GM18511 (cell line): ENCODE results near the gene TOMM70.

Source experiments
- ATAC-seq: cut with Tn5 transposase; IDR thresholded peaks from one replicate; pipeline ENCODE4 v1.9.1; 2021; ENCODE audit warnings: mild to moderate bottlenecking, moderate library complexity; ENCODE audit not compliant: unreplicated experiment

Gene TOMM70

DNA sequence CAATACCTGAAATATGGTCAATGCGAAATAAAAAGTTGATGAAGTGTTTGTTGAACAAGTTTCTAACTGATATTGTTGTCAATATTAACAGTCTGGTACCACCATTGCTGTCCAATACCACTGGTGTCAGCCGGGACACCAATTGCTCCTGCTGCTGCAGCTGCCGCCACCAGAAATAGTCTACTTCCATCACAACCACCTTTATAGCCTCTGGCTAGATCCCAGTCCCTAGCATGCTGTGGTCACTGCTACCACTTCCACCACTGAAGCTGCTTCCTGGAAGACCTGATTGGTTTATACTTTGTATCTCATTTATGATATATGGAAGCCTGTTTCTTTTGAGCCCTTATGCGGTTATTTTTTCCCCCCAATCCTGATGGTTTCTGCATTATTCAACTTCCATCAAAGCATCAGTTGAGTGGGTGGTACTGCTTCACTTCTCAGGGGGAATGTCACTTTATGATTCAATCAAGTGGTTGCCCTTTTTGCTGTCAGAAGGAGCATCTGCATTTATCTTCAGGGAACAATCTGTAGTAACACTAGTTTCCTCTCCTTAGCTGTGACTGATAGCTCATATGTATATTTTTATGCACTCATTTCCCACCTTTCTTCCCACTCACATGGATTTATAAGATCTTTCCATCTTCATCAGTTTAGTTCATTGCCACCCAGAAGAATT is 12.2 kb upstream of the TOMM70 start:
- ATAC-seq: no peak

DNA sequence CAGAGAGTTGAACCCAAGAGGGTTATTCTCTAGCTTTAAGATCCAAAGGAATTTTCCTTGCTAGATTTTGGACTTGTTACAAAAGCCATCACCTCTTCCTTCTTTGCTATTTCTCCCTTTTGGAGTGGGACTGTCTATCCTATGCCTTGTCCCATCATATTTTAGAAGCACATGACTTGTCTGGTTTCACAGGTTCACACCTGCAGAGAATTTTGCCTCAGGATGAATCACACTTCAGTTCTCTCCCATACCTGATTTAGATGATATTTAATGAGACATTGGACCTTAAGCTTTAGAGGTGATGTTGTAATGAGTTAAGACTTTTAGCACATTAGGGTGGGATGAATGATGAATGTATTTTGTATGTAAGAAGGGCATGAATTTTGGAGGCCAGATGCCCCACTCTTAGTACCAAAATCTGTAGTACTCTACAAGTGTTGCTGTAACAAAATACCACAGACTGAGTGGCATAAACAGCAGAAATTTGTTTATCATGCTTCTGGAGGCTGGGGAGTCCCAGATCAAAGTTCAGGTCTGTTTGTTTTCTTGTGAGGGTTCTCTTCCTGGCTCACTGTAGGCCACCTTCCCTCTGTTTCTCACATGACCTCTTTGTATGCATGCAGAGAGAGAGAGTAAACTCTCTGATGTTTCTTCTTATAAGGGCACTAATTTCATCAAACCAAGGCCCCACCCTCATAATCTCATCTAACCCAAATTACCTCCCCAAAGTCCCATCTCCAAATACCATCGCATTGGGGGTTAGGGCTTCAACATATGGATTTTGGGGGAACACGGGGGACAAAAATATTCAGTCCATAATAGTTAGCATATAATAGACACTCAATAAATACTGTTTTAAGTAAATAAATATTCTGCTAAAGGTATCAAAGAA is 10.4 kb upstream of the TOMM70 start:
- no peak for ATAC-seq

DNA sequence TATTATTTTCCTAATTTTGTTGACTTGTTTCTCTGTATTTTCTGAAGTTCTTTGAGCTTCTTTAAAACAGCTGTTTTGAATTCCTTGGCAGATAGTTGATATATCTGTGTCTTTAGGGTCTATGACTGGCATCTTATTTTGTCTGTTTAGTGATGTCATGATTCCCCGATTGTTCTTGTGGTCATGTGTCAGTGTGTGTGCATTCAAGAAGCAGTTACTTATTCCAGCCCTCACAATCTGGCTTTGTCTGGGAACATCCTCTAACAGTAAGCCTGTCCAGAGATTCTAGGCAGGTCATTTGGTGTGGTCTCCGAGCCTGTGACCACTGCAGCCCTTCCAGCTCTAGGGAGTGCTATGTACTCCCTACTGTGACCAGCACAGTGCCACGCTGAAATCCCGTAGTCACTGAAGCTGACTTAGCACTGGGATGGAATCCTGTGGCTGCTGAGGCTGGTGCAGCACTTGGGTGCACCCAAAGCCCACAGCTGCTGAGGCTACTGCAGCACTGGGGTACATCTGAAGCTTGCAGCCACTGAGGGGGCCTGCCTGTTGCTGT is 7.2 kb upstream of the TOMM70 start:
- ATAC-seq: no peak

DNA sequence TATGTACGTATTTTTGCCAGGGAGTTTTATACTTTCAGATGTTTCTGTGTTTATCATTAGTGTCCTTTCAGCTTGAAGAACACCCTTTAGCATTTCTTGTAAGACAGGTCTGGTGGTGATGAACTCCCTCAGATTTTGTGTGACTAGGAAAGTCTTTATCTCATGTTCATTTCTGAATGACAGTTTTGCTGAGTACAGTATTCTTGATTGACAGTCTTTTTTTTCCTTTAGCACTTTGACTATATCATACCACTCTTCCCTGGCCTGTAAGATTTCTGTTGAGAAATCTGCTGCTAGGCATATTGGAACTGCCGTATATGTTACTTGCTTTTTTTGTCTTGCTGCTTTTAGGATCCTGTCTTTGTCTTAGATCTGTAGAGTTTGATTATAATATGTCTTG is 6.3 kb upstream of the TOMM70 start:
- ATAC-seq: no peak

DNA sequence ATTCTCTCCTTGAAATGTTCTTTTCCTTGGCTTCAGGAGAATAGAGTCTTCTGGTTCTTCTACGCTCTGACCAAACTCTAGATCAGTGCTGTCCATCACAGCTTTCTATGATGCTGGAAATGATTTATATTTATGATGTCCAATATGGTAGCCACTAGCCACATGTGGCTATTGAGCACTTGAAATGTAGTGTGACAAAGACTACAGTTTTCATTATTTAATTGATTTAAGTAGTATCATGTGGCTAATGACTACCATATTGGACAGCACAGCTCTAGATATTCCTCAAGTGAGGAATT is 3.3 kb upstream of the TOMM70 start:
- ATAC-seq: no peak

DNA sequence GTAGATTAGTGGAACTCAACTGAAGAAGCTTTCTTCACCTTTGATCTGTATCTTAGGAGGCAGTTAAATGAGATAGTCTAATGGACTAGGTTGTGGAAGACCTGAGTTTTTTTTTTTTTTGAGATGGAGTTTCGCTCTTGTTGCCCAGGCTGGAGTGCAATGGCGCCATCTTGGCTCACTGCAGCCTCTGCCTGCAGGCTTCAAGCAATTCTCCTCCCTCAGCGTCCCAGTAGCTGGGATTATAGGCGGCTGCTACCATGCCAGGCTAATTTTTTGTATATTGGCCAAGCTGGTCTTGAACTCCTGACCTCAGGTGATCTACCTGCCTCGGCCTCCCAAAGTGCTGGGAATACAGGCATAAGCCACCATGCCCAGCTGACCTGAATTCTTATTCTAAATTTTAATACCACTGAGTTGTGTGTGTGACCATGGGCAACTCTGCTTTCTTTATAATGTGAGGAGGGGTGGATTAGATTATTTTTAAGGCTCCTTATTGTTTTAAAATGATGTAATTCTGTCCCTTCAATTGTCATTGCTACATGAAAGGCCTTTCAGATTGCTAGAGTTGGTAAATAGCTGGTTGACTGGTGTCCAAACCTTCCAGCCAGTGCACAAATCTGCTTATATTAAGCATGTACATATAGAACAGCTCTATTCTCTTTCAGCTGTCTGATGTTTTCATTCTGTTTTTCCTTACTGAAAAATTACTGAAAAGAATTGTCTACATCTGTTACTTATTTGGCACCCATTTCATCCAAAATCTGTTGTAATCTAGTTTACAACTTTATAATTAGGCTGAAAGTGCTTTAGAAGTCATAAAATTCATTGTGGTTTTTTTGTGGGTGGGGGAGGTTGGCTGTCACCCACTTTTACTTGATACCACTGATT is 2.7 kb upstream of the TOMM70 start:
- ATAC-seq: no peak

DNA sequence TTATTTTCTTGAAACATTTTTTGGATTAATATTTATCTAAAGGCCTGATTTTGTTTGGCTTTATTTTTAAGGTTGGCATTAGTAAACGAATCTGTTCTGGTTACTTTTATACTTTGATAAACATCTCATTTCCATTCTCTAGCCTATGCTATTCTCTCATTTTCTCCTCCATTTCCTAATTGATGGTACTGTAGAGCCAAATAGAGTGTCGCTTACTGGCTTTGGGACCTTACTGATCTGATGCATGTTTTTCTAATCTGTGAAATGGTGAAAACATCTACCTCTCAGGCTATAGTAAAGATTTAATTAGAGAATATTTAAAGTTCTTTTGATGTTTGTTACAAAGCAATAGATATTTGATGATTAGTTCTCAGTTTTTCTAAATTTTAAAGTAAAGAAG is 2.0 kb upstream of the TOMM70 start:
- ATAC-seq: no peak

DNA sequence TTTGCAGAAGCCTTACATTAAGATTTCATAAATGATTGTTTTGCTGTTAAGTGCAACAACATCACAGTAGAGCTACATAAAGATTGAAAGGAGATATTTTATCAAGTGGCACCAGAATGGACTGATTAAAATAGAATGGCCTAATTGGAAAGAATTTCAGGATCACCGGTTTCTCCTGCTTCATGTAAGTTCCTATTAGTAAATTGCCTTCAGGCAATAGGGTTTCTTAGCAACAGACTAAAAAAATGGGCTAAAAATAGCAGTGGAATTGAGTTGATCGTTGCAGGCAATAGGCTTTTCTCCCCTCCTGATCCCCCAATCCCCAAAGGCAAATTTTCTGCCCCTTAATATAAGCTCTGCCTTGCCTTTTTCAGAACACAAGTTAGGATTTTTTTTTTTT is 1.4 kb upstream of the TOMM70 start:
- ATAC-seq: no peak

DNA sequence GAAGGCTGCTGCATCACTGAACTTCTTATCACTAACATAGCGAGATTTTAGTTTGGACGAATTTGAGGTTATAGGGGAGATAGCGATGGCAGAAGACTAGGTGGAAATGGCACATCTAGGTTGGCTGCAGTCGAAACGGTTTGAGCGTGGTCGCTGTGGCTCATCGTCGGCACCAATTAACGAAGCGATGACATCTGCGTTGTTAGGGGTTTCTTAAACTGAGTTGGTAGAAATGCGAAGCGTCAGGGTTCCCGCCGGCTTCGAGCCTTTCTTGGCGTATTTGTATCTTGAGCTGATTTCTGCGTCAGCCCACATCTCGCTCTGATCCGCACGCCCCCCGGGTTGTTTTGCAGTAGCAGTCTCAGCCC is 769 bp upstream of the TOMM70 start:
- ATAC-seq: peak; percentile 22

DNA sequence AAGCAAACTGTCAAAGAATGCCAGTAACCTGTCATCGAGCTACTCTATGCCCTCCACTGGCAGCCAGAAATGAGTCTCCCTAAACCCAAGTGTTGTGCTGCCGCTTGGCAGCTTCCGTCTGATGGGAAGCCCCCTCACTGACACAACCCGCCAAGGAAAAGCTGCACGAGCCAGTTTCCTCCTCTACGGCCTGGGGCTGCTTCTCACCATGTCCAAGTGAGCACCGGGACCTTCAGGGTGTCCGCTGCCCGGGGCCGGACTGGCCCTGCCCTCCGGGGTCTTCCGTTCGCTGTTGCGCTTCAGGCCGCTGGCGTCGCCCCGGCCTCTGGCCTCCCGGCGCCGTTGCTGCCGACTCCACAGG is 490 bp downstream of the TOMM70 start:
- peak; percentile 9 for ATAC-seq

DNA sequence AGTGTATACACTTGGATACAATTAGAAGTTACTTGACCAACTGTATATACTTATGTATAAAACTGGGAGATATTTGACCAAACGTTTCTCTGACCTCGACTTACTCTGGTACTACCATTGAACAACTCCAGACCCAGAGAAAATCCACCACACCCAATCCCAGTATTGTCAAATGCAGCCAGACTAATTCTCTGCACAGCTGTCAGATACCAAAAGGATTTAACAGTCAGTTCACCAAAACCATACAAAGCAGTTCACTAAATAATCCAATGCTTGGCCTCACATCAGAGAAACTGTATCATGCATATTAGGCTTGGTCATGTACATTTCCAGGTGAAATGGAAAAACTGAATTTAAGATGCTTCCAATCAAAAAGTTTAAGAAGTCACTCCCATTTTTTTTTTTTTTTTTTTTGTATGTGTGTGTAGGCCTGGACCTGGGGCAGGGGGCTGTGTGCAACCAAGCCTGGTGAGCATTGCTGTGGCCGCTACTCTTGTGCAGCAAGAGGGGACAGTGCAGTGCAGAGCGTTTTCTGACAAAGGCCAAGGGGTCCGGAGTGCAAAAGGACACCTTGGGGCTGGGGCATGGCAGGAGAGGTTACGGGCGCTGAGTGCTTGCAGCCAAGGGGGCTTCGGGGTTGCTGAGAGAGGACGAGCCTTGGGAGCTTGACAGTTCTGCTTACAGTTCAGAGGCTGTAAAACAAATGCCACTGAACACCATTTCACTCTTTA is 1.4 kb downstream of the TOMM70 start:
- ATAC-seq: no peak

DNA sequence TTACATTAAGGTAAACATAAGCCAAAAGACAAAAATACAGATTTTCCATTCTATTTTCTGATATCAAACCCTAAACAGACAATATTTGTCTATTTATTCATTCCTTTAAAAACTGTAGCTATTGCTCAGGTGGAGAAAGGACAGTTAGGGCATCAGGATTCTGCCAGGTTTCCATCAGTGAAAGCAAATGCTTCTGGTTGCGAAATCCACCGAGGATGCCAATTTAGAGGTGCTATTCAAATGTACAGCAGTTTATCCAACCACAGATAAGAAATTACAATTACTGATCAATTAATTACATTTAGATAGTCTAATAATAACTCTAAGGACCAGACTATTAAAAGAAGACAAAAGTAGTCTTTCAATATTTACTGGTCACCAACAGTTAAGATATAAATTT is 3.9 kb downstream of the TOMM70 start:
- ATAC-seq: no peak

DNA sequence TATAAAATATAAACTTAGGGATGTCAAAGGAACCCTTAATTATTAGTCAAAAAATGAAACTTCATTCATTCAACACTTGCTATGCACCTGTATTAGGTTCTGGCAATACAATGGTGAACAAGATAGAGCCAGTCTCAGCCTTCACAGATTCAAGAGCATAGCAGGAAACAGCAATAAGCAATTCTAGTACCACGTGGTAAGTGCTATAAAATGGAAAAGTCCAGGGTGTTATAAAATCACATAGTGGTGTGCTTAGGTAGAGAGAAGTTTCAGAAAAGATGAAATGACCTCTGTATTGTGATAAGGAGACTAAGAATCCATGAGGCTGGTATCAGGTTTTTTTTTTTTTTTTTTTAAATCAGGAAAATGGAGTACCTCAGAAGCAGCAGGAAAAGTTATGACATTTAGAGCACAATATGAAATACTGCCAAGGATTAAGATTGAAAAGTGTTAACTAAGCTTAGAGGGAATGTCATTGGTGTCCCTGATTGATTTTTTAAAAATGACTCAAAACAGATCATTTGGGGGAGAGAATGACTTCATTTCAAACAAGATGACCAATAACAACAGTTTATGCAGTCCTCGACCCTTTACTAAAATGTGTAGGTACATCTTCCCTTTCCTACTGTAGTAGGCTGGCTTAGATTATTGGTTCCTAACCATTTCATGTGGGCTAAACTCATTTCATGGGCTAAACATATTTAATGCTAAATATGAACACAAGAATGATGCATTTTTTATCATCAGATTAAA is 5.0 kb downstream of the TOMM70 start:
- ATAC-seq: no peak

DNA sequence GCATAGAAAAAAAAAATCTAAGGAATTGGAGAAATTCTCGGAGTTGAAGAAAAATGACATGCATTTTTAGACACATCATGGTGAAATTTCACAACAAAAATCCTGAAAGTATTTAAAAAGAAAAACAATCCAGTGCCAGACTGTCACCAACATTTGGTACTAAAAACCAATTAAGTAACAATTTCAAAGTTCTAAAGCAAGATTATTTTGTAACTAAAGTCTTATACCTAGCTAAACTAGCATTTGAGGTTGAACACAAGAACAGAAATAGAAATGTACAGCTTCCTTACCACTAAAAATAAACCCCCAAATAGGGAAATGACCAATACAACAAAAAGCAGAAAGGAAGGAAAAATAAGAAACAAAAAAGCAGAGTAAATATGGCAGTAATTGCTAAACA is 11.9 kb downstream of the TOMM70 start:
- ATAC-seq: no peak

DNA sequence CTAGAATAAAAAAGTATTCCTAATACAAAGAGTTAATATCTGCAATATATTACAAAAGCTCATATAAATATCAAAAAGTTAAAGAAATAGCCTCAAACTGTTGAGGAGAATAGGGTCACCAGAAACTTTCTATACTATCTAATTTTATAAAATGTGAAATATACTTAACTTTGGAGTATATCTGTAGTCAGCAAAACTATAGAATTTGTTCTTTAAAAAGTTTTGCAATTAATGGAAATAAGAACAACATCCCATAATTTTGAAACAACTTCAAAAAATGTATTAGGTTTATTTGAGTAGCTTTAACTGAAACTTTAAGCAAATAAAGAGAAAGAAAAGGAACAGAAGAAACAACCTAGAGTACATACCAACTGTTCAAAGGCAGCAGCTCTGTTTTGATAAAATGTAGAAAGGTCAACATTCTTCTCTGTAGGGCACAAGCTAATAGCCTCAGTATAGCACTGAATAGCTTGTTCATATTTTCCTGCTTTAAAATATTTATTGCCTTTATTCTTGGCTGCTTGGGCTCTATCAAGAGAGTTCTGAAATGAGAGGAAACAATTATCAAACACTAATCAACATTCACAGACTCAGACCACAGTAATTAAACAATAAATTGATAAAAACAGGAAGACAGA is 14.3 kb downstream of the TOMM70 start:
- no peak for ATAC-seq

DNA sequence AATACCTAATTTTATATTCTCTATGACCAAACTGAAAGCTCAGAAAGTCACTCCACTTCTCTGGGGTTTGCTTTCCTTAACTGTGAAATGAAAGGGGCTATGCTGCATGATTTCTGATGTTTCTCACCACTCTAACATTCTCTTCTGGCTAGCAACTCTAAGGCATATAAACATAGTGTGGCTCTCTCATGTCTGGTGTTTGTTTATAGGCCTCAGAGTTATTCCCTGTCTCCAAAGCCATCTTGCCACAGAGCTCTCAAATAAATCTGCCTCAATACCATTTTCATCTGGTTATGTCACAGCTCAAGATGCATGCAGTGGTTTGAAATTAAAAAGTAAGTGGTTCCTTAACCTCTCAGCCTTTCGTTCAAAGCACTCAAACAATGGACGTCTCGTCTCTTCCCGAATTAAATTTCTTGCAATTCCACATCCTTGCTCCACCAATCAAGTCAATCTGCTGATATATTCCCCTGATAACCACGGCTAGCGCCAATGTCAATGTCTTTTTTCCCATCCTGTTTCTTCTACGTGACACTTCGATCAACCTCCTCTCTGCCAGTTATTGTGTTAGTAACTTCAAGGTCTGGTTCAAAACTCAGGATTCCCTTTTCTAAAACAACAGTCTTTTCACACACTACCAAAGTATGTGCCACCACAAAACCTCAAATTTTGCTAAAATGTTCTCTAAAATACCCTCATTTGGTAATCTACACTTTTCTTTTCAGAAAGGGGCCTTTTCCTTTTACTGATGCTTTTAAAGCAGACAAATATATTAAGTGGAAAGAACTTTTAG is 16.0 kb downstream of the TOMM70 start:
- no peak for ATAC-seq

DNA sequence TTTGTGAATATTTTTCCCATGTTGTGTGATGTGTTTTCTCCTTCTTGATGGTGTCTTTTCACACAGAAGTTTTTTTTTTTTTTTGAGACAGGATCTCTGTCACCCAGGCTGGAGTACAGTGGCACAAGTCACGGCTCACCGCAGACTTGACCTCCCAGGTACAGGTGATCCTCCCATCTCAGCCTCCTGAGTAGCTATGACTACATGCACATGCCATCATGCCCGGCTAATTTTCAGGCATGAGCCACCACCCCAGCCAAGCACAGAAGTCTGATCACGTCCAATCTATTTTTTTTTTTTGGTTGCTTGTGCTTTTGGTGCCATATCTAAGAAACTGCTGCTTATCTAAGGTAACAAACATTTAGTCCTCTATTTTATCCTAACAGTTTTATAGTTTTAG is 24.6 kb downstream of the TOMM70 start:
- no peak for ATAC-seq

DNA sequence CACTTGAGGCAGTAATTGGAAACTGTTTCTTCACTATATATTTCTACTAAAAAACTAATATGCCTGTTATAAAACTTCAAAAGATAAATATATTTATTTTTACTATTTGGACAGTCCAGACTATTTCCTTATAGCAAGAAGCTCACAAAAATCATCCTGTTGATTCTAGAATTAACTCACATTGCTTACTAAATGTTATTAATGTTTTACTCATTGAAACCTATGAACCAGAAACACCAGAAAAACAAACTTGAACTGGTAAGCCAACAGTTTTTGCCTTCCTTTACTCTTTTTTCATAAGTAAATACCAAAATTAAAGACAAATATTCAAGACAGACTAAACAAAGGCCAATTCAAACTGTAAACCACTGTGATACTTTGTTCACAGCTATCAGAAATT is 26.4 kb downstream of the TOMM70 start:
- ATAC-seq: no peak

DNA sequence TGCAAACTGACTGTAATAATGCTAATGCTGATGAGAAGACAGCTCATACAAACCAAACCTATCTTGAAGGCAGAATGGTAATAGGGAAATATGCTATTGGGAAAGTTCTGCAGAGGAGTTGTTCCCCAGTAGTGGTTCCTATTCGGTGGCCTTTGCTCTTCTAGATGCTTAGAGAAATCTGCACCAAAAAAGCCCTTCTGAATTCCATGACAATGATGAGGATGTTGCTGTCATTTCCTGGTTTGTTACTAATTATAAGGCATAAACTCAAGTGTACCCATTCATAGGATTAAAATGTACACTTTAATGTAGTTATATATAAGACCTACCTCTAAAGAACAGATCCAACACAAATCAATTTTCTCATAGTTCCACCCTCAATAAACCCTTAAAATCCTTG is 30.1 kb downstream of the TOMM70 start:
- no peak for ATAC-seq
